Right atrium auricular region (tissue), 2 donors: ENCODE results near the gene MATR3. TPM values are rescaled to one million over a fixed set of nuclear protein-coding genes. Genes with fewer than 3 reads are reported as not detected.

Experiments used
- DNase-seq: peaks from one replicate; pipeline ENCODE4 v3.0.0-alpha.2; 2019; ENCODE audit warnings: low spot score
- H3K27ac ChIP-seq, 2 donors: fragments of 200-600 bp; sonication (generic); 1 replicate in 1 of 2; 2 replicates in 1 of 2; pipeline ENCODE4 v1.5.1; 2016 to 2019
- H3K27me3 ChIP-seq, 2 donors: fragments of 200-600 bp; sonication (generic); one replicate each; pipeline versions ENCODE4 v1.5.1 to v1.6.0; 2017 to 2019
- H3K36me3 ChIP-seq: fragments of 200-600 bp; sonication (generic); one replicate; pipeline ENCODE4 v1.5.1; 2016
- H3K4me1 ChIP-seq, 2 donors: fragments of 200-600 bp; sonication (generic); one replicate each; pipeline versions ENCODE4 v1.5.1 to v1.6.0; 2017 to 2019
- H3K4me3 ChIP-seq, 2 donors: fragments of 200-600 bp; sonication (generic); 1 replicate in 1 of 2; 2 replicates in 1 of 2; pipeline ENCODE4 v1.5.1; 2017 to 2019; ENCODE audit warnings: mild to moderate bottlenecking in 1 of 2, moderate library complexity in 1 of 2
- H3K9me3 ChIP-seq, 2 donors: fragments of 200-600 bp; sonication (generic); one replicate each; pipeline ENCODE4 v1.5.1; 2019
- CTCF ChIP-seq, 2 donors: fragments of 200-600 bp; sonication (generic); IDR thresholded peaks; one replicate each; pipeline ENCODE4 v1.5.1; 2019; ENCODE audit warnings: antibody characterized with exemption in 2 of 2
- total RNA-seq, 2 donors: library from RNA; depleted of rRNA; stranded (reverse); fragments of >200 nt; gene quantifications; one replicate each; pipeline ENCODE4 v1.1.0, GENCODE V29; 2016

MATR3 gene
- total RNA-seq, 2 donors from 2014 or later, result 131 to 159 TPM

GRCh38 chr5:139273572-139274289 is 19.8 kb upstream of the MATR3 start:
- no peak for TF ChIP-seq CTCF (IDR thresholded peaks at IDR 0.05)
- H3K9me3 ChIP-seq, result no peaks in the 10 kb centered on the region
- no peaks in the 10 kb centered on the region for H3K27me3 ChIP-seq
- H3K4me1 ChIP-seq, result peaks cover 0 to 36% of the 10 kb centered on the region in 2 donors
- peaks cover 8% of the 10 kb centered on the region for H3K36me3 ChIP-seq
- DNase-seq, result peak; percentile 87
- H3K4me3 ChIP-seq, result peak overlapping the region; percentile 52 to 59
- peak overlapping the region; percentile 86 to 87 for H3K27ac ChIP-seq

- Histone ChIP-seq H3K27ac (no peak overlapping the region), H3K4me3 (no peak overlapping the region), H3K36me3 (peaks cover 25% of the 10 kb centered on the region), H3K27me3 (no peaks in the 10 kb centered on the region), H3K4me1 (peaks cover 0 to 32% of the 10 kb centered on the region in 2 donors), H3K9me3 (no peaks in the 10 kb centered on the region)
- DNase-seq, result no peak
- no peak for TF ChIP-seq CTCF (IDR thresholded peaks at IDR 0.05)
These were observed 18.0 kb upstream of the MATR3 start for GRCh38 chr5:139275536-139275935.

- no peaks in the 10 kb centered on the region for H3K9me3 ChIP-seq
- peaks cover 0 to 32% of the 10 kb centered on the region in 2 donors for H3K4me1 ChIP-seq
- DNase-seq, result no peak
- no peak overlapping the region for H3K27ac ChIP-seq
- H3K27me3 ChIP-seq, result no peaks in the 10 kb centered on the region
- H3K36me3 ChIP-seq, result peaks cover 25% of the 10 kb centered on the region
- TF ChIP-seq CTCF (IDR thresholded peaks at IDR 0.05), result no peak
- H3K4me3 ChIP-seq, result no peak overlapping the region
These were observed 17.6 kb upstream of the MATR3 start for GRCh38 chr5:139275956-139276355.

GRCh38 chr5:139276426-139276825 is 17.1 kb upstream of the MATR3 start:
- no peak overlapping the region for H3K4me3 ChIP-seq
- peaks cover 25% of the 10 kb centered on the region for H3K36me3 ChIP-seq
- peaks cover 0 to 32% of the 10 kb centered on the region in 2 donors for H3K4me1 ChIP-seq
- no peak for DNase-seq
- peak overlapping the region; percentile 31 to 37 for H3K27ac ChIP-seq
- H3K27me3 ChIP-seq, result no peaks in the 10 kb centered on the region
- no peak for TF ChIP-seq CTCF (IDR thresholded peaks at IDR 0.05)
- H3K9me3 ChIP-seq, result no peaks in the 10 kb centered on the region

GRCh38 chr5:139277171-139277570 is 16.4 kb upstream of the MATR3 start:
- no peak for TF ChIP-seq CTCF (IDR thresholded peaks at IDR 0.05)
- peaks cover 0 to 32% of the 10 kb centered on the region in 2 donors for H3K4me1 ChIP-seq
- H3K27ac ChIP-seq, result peak overlapping the region; percentile 31 to 37
- no peak overlapping the region for H3K4me3 ChIP-seq
- H3K9me3 ChIP-seq, result no peaks in the 10 kb centered on the region
- H3K27me3 ChIP-seq, result no peaks in the 10 kb centered on the region
- DNase-seq, result no peak
- peaks cover 25% of the 10 kb centered on the region for H3K36me3 ChIP-seq
